Cerebellar cortex (tissue), 1 donor: ENCODE measurements around the gene SAT2.
"Not testable (repeated sequence)": the region's sequence is repeated elsewhere in the genome, so short reads cannot be mapped to it uniquely, and the experiment has no call there.

Experiments
- DNase-seq: peaks from one replicate; pipeline ENCODE4 v3.0.0-alpha.2; 2015; ENCODE audit warnings: low spot score

SAT2 gene

DNA sequence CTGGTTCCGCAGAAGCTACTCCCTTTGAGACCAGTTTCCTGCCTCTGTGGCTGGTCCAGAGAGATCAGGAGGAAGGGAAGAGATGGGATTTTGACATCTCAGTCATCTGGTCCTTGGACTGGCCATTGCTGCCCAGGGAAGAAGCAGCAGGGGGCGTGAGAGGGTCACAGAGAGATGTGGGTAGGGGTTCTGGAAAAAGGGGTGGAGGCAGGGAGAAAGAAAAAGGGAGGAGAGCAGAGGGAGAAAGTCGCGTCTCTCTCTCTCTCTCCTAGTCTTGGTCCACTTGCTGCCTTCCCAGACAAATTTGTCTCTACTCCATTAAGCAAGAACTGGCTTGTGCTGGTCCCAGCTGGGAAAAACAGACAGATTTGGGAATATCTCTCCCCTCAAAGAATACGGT lies 6.8 kb upstream of the SAT2 start:
- peak; percentile 68 for DNase-seq

DNA sequence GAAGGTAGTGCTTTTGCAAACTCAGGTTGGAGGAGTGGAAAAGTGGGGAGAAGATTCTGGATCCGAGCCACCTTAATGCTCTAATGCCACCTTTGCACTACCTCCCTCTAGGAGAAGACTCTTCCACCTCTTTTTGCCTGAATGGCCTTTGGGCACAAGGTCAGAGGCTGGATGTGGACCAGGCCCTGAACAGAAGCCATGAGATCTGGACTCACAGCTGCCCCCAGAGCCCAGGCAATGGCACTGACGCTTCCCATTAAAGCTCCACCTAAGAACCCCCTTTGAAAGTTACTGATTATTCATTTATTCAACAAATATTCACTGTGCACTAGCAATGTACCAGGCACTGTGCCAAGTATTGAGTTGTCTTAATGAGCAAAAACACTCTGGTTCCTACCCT lies 5.5 kb upstream of the SAT2 start:
- no peak for DNase-seq

DNA sequence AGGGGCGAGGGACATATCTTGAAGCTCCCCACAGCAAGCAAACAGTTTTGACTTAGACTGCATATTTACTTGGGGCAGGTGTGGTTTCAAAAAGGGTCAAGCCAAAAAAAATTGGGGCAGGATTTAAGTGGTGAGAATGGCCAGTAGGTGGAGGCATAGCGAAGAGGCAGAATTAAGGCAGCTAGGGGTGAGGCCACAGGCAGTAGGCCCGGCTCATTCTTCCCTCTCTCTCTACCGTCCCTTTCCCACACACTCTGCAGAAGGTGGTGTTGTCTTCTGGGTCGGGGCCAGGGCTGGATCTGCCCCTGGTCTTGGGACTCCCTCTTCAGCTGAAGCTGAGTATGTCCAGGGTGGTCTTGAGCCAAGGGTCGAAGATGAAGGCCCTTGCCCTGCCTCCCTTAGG lies 4.9 kb upstream of the SAT2 start:
- DNase-seq, result peak; percentile 56

DNA sequence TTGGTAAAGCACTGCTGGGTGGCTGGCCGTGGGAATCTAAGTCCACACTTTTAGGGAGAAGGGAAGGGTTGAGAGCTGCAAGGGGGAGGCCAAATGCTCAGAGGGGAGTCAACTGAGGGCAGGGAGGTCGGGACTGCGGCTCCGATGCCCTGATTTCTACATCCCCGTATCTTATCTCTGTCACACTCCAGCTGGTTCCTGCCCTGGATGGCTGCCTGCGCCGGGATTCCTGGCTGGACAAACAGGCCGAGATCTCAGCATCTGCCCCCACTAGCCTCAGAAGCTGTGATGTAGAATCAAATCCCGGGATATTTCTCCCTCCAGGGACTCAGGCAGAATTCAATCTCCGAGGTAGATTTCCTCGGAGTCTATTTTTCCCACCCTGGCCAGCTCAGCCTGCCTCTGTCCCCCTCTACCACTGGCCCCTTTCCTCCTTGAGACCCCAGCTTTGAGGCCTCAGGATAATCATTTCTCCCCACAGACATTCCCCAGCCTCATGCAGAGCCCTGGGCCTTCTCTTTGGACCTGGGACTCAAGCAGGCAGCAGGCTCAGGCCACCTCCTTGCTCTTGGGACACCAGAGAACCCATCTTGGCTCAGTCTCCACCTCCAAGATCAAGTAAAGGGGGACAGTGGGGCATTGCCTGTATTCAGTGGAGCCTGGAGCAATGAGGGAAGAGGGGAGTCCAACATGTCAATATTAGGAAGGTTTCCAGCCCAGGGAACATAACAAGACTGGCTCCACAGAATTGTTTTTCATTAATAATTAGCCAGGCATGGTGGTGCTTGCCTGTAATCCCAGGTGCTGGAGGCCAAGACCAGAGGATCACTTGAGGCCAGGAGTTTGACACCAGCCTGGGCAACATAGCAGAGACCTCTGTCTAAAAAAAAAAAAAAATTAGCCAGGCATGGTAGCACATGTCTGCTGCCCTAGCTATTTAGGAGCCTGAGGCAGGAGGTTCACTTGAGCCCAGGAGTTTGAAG lies 4.1 kb upstream of the SAT2 start:
- no peak for DNase-seq

DNA sequence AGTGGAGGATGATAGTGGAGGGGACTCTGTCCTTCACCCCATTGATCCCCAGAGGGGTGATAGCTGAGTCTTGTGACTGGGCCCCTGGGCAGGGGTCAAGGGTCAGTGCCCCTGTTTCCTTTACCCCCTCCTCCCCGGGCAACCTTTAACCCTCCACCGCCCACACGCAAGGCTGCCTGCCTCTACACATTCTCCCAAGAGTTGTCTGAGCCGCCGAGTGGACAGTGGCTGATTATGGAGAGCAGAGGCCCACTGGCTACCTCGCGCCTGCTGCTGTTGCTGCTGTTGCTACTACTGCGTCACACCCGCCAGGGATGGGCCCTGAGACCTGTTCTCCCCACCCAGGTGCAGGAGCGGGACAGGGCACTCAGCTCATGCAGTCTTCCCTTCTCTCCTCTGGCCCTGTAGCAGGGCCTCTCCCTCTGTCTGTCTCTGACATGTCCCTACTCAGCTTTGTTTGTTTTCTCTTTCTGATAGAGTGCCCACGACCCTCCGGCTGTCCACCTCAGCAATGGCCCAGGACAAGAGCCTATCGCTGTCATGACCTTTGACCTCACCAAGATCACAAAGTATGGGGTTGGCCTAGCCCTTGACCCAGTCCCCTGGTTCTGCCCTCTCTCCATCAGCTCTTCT lies 2.4 kb upstream of the SAT2 start, which contains the start of gene SHBG:
SHBG (plus strand) TSS at position 197 of the 633 bp plus-strand sequence; CDS start at position 235, 38 bp downstream.
- no peak for DNase-seq

DNA sequence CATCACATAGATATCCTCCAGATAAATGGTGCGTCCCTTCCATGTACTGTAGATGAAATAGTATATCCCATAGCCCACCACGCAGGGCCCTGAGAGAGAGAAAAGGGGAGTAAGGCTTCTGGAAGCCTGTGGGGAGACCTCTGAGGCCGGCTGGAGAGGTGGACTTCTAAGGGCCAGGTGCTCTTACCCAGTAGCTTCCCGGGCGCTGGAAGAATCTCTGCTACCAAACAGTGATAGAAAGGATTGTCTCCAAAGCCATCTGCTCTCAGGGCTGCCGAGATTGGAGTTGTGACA lies 718 bp downstream of the SAT2 start:
- DNase-seq, result peak; percentile 71

DNA sequence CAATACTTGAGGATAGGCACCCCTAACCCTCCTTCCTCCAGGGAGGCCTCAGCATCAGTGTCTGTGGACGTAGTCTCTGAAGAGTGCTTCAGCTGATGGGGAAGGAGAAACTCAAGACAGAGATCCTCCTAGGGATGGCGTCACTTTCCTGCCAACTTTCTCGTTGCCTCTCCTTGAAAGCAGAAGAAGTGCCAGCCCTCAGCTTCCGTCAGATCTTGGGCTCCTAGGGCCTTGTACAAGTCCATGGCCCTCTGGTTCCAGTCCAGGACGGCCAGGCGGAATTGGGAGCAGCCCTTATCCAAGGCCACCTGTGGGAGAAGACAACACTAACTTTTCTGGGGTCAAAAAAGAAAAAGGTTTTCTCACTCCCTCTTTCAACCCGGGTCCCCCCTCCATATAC lies 1.3 kb downstream of the SAT2 start:
- no peak for DNase-seq

DNA sequence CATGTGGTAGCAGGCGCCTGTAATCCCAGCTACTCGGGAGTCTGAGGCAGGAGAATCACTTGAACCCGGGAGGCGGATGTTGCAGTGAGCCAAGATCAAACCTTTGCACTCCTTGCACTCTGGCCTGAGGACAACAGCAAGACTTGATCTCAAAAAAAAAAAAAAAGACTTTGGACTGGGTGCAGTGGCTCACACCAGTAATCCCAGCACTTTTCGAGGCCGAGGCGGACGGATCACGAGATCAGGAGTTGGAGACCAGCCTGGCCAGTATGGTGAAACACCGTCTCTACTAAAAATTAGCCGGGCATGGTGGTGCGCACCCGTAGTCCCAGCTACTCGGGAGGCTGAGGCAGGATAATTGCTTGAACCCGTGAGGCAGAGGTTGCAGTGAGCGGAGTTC lies 1.9 kb downstream of the SAT2 start:
- not testable (repeated sequence) for DNase-seq

DNA sequence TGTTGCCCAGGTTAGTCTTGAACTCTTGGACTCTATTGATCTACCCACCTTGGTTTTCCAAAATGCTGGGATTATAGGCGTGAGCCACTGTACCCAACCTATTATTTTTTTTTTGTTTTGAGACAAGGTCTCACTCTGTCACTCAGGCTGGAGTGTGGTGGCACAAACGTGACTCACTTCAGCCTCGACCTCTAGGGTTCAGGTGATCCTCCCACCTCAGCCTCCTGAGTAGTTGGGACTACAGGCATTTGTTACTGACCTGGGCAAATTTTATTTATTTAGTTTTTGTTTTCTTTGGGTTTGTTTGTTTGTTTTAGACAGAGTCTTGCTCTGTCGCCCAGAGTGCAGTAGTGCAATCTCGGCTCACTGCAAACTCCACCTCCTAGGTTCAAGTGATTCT lies 4.0 kb downstream of the SAT2 start:
- no peak for DNase-seq

DNA sequence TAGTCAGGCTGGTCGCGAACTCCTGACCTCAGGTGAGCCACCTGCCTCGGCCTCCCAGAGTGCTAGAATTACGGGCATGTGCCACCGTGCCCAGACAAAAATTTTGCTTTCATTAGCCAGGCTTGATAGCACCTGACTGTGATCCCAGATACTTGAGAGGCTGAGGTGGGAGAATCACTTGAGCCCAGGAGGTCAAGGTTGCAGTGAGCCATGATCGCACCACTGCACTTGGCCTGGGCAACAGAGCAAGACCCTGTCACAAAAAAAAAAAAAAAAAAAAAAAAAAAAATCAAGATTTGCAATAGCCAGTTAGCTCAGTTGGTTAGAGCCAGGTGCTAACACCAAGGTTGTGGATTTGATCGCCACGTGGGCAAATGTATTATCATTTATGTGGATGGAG lies 6.8 kb downstream of the SAT2 start:
- no peak for DNase-seq

DNA sequence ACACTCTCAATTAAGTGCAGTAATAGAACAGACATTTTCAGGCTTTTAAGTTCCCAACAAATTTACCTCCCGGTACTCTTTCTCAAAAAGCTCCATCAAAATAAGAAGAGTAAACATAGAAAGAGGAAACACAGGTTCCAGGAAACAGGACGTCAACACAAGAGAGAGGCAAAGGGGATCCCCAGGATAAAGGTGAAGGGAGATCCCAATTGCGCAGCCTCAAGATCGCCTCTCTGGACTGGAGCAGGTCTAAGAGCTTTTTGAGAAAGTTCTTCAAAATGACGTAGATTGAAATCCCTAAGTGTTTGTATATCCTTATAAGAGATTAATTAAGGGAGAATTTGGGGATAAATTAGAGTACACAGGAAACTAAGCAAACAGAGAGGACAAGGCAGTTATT lies 9.0 kb downstream of the SAT2 start:
- no peak for DNase-seq

DNA sequence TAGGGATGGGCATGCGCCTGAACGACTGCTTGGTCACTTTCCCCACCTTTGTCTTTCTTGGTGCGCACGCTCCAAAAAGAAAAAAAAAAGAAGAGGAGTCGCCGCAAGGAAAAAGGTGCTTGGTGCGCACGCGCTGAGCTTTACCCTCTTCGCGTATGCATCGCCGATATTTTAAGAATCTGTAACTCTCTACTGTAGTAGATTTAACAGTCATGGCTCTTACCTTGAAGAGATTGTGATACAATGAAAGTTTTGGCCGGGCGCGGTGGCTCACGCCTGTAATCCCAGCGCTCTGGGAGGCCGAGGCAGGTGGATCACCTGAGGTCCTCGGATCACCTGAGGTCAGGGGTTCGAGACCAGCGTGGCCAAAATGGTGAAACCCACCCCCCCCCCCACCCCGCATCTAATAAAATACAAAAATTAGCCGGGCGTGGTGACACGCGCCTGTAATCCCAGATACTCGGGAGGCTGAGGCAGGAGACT lies 12.3 kb downstream of the SAT2 start:
- no peak for DNase-seq

DNA sequence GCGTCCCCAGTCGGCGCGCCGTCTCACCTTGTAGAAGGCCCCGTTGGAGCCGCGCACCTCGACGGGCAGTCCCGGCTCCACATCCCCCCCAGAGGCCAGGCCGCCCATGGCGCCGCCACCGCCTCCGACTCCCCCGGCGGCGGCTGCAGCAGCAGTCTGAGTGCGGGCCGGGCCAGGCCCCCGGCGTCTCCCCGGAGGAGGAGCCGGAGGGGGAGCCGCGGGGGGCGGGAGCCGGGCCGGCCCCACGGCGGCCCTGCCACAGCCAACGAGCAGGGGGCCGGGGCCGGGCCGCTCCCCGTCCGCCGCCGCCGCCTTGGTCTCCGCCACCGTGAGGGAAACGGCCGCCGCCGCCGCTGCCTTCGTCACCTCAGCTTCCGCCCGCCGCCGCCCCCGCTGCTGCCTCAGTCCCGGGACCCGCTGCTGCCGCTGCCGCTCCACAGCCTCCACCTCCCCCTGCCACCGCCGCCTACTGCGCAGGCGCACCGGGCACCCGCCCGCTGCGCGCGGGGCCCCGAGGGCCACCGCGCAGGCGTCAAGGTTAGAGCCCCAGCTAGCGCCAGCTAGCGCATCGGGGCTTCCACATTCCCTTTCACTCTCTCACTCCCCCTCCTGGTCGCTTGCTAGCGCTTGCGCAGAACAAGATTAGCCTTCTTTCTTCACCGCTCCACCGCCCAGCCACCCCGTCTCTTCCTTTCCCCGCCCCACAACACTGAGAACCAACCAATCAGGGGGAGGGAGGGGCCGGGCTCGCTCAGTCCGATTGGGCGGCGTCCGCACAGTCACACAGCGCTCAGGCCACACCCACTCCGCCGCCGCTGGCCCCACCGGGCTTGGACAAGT lies 13.0 kb downstream of the SAT2 start, which contains the start of gene FXR2:
FXR2 (minus strand) TSS at position 473 of the 840 bp plus-strand sequence; CDS start at position 108, 365 bp downstream.
- peak; percentile 100 for DNase-seq

DNA sequence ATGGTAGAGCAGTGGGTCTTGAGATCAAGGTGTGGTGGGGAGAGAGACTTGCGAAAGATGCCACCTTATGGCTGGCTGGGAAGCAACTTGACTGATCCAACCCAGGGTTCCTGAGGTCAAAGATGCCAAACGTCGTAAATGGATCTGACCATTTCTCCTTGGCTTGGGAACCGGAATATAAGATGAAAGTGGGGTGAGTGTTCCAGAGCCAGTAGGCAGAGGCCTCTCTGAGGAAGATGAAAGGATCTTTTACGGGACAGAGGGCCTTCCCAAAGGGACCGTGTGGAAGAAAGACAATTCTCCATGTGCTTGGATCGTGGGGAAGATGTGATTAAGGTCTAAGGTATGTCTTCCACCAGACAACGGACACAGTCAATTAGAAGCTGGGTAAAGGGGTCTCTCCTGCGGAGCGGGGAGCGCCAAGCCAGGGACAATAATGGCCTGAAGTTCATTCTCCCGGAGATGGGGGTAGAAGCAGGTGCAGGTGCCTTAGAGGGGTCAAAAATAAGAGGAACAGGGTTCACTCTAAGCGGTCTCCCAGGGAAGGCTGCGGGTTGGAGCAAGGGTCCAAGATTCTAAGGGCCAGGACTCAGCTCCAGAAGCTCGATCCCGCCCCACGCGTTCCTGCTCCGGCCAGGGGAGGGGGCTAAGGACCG lies 13.7 kb downstream of the SAT2 start:
- DNase-seq, result peak; percentile 14

DNA sequence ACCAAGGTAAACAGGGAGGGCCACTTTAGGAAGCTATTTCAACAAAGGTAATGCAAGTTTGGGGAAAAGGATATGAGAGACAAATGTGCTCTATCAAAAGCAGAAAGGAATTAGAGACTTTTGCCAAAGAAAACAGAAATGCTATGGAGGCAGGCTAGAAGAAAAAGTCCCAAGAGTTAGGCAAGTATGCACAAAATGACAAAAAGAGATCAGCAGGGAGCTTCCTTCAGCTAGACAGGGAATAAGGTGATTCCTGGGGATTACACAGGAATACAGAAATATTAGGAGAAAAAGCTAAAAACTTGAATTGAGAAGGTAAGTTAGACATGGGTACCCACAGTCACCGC lies 15.4 kb downstream of the SAT2 start:
- no peak for DNase-seq

DNA sequence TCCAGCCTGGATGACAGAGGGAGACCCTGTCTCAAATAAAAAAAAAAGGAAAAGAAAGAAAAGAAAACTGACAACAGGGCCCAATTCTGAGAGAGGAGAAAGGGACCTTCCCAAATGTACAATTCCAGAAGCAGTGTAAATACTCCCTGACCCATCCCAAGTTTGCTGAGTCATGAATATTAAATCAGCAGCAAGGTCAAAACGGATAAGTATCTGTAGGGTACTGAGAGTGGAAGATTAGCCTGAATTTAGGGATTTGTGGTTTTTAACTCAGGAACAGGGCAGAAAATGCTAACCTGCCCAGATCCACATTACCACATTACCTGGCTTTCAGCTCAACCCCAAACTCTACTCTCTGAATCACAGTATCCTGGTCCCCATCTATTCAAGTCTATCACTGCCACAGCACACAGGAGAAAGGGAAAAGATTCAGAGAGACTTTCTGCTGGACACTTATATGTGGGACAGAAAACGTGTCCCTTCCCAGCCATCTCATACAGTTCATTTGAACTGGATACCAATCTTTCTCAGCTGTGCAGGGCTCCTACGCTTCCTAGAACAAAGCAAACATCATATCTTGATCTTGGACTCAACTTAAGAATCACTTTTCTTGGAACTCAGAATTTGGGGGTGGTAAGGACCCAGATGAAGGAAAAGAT lies 15.9 kb downstream of the SAT2 start:
- no peak for DNase-seq

DNA sequence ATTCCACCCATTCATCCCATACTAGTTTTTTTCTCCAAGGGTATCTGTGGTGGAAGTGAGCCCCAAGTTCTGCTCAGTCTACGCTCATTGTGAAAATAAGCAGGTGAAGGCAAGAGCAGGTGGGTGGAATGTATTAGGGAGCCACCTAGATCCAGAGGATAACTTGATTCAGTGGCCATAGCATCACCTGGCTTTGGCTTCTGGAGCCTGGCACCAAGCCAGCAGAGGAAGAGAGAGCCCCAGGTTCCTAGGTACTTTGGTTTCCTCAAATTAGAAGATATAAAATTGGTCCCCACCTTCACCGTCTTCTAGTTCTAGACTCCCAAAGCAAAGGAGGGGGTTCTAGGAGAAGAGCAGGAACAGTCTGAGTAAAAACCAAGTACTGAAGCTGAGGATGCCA lies 17.0 kb downstream of the SAT2 start:
- no peak for DNase-seq

DNA sequence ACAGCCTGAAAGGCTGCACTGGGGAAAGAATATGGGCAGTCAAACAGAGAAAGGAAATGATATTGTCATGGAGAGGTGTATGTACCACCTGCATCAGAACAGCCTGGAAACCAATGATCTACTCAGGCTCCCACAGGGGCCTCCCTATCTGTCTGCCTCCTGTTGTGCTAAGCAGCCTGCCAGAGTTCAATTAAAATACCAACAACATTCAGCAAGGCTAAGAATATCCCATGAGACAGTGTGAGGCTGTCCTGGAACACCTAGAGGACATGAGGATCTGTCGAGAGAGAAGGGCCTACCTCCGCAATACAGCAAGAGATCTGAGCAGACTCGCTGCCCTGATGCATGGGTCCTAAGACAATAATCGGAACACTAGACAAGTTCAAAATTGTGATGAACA lies 21.3 kb downstream of the SAT2 start:
- DNase-seq, result no peak

DNA sequence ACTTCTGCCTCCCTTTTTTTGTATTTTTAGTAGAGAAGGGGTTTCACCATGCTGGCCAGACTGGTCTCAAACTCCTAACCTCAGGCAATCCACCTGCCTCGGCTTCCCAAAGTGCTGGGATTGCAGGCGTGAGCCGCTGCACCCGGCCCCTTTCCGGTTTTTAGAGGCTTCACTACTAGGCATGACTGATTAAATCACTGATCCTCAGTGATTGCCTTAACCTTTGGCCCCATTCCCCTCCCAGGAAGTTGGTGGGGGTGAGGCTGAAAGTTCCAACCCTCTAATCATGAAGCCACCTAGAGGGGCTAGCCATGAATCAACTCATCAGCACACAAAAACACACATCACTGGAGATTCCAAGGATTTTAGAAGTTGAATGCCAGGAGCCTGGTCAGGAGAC lies 30.1 kb downstream of the SAT2 start:
- DNase-seq, result not testable (repeated sequence)

DNA sequence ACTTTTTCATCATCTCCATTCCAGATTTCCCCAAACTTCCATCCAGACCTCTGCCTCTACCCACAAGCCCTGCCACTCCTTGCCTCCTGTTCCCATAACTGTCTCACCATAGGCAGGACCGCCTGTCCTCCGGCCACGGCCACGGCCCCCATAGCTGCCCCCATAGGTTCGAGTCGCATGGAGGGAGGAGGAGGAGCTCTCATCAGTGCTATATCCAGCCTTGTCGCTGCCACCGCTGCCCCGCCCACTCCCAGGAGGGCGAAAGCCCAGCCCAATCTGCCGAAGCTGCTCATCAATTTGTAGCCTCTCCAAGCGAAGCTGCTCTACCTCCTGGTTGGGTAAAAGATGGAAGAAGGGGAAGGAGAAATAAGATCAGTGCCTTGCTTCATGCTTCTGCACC lies 34.3 kb downstream of the SAT2 start:
- no peak for DNase-seq

DNA sequence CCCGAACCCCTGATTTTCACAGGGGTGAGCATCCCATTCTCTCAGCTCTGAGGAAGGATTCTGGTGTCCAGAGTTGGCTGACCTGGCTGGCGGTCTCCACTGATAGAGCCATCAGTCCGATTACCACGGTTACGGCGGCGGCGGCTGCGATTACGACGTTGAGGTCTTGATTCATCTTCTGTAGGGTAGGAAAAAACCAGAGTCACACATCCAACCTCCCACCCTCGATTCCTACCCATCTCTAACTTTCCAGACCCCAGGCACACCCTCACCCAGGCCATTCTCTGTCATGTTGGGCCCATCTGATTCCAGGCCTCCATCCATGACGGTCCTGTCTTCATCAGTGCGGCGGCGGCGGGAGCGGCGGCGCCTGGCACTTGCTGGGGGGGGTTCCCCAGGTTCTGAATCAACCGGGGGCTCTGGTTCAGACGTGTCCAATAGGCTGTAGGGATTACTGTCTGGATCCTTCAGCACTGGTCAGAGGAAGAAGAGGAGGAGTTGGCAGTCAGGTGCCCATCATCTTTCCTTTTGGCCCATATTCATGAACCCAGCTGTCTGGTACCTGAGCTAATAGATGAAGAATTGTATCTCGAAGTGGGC lies 35.1 kb downstream of the SAT2 start:
- DNase-seq, result no peak
